RWPE1 (cell line): ENCODE measurements around the gene PSME3IP1.

ENCODE experiments used
- CTCF ChIA-PET: fragments of 350-600 bp; sonication (Branson Sonifier 250); formaldehyde crosslinking; extraction: SDS; loops from one replicate; lab custom pipeline; 2021; lab: Yijun Ruan, JAX
- POLR2A ChIA-PET: fragments of 400-600 bp; formaldehyde crosslinking; extraction: SDS; loops from one replicate; lab custom pipeline; 2020; ENCODE audit warnings: antibody characterized with exemption; ENCODE audit not compliant: low non-redundant PET; lab: Yijun Ruan, JAX
- DNase-seq: peaks from one replicate; pipeline ENCODE4 v3.0.0; 2012; ENCODE audit warnings: low spot score
- H3K27ac ChIP-seq: fragments of 450-650 bp; 2 replicates; pipeline ENCODE4 v1.5.1; 2017
- TF ChIP-seq, protein P1 (sequence below): fragments of 450-650 bp; conservative IDR thresholded peaks from 2 replicates; pipeline ENCODE4 v1.5.1; 2017; ENCODE audit warnings: low read depth, mild to moderate bottlenecking

The PSME3IP1 gene

DNA sequence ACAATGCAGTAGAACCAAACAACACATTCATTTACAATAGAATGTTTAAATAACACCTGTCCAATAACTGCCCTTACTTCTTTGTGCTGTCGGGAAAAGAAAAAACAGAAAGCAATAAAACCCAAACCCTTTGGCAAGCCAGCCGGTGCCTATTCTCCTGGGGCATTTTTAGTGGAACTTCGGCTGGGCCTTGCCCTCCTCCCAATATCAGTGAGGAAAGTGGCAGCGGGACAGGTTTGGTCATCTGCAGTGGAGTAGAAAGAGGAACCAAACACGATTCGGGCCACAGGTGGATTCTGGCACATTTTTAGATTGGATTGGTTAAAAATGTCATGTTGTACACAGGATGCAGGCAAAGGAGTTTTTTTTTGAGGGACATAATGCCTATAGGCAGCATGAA is 32.0 kb downstream of the PSME3IP1 start:
- H3K27ac ChIP-seq: no peak overlapping the region
- CTCF ChIA-PET: no interaction called here
- TF ChIP-seq, protein P1, sequence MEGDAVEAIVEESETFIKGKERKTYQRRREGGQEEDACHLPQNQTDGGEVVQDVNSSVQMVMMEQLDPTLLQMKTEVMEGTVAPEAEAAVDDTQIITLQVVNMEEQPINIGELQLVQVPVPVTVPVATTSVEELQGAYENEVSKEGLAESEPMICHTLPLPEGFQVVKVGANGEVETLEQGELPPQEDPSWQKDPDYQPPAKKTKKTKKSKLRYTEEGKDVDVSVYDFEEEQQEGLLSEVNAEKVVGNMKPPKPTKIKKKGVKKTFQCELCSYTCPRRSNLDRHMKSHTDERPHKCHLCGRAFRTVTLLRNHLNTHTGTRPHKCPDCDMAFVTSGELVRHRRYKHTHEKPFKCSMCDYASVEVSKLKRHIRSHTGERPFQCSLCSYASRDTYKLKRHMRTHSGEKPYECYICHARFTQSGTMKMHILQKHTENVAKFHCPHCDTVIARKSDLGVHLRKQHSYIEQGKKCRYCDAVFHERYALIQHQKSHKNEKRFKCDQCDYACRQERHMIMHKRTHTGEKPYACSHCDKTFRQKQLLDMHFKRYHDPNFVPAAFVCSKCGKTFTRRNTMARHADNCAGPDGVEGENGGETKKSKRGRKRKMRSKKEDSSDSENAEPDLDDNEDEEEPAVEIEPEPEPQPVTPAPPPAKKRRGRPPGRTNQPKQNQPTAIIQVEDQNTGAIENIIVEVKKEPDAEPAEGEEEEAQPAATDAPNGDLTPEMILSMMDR: no peak
- POLR2A ChIA-PET: no interaction called here
- no peak for DNase-seq

DNA sequence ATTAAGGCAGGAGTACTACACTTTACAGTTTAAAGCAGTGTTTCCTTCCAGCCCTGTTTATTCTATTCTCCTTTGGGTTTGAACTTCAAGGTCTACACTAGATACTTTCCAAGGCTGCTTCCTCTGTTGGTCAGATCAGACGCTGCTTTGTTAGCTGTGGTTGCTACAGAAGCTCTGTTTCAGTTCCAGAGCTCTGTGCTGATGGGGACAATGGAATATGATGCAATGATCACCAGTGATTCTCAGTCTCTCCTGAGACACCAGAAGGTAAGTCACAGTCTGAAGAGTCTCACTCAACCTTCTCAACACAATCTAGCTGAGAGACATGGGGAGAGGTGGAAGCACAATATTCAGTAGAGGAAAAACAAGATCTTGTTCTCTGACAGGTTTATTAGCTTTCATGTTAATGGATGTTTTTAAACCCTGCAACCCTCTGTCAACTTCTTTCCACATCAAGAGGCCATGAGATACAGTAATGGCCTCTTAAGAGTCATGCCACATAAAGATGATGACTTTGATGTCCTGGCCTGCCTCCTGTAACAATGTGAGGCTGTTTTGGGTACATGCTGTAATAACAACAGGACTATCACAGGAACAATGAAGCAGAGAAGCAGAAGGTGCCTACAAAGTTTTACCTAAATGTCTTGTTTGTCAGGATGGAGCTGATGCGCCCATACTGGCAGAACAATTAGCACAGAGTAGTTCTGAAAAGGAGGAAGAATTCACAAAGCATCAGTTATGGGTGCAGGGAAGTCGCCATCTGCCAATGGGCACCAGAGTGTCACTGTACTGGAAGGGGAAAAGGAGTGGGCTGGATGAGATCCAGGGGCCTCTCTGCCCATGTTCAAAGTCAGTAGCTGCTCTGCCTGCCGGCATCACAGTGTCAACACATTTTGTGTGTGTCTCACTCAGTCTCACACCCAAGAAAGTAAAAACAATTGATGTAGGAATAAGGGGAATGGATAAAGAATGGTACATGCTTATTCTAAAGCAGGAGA is 33.4 kb downstream of the PSME3IP1 start:
- TF ChIP-seq, protein P1: no peak
- no peak for DNase-seq
- CTCF ChIA-PET: interaction anchor here (0.6 to 0.7 kb wide), 2 partner anchors 344 to 836 kb away, joined by 3 read pairs; no protein-coding TSS in a partner anchor
- POLR2A ChIA-PET: no interaction called here
- no peak overlapping the region for H3K27ac ChIP-seq

DNA sequence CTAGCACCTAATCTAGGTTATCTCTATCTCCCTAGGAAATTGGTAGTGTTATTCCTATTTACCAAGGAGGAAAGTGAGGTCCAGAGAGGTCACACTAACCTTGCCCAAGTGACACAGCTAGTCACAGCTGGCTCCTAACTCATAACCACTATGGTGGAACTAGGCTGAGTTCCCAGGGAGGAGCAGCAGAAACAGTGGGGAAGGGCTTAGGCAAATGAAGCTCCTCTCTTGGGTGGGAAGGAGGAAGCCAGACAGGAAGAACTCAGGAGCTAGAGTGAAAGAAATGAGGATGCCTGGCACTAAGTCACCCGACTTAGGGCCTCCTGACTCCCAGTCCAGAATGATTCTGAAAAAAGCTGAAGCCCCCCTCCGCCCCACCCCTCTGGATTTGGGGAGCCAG is 34.5 kb downstream of the PSME3IP1 start:
- ChIA-PET CTCF (interaction anchor here (0.7 kb wide), 1 partner anchor 151 kb away, joined by 4 read pairs; no protein-coding TSS in a partner anchor), POLR2A (no interaction called here)
- DNase-seq: no peak
- TF ChIP-seq, protein P1: no peak
- no peak overlapping the region for H3K27ac ChIP-seq

DNA sequence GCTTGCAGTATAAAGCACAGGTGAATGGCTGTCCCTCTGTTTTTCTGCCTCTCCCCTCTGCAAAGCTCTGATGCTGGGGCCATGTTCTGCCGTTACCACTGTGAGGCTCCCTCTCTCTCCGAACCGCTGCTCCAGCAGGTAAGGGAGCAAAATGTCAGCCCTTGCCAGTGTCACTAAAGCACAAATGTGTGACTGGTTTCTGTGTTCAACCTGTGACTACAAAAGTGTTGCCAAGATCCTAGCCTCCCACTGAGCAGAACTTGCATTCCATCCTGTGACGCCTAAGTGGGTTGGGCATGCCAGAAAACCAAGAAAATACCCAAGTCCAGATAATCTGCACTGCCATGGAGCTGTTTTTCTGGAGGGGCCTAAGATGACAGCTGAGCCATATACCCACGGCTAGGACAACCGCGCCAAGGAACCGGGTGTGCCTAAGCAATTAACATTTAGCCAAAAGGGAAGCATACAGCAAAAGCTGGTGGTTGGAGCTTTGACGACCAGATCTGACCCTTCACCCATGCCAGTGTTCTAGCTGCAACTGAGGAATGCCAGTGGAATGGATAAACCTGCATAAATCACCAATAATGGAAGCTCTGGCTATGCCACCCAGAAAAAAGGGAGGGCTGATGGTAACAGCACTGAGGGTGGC is 35.0 kb downstream of the PSME3IP1 start:
- POLR2A ChIA-PET: no interaction called here
- no peak for DNase-seq
- TF ChIP-seq, protein P1: no peak
- peak overlapping the region; percentile 23; the same call in 1 of the 2 replicates for H3K27ac ChIP-seq
- CTCF ChIA-PET: interaction anchor here (0.7 kb wide), 1 partner anchor 151 kb away, joined by 4 read pairs; no protein-coding TSS in a partner anchor

DNA sequence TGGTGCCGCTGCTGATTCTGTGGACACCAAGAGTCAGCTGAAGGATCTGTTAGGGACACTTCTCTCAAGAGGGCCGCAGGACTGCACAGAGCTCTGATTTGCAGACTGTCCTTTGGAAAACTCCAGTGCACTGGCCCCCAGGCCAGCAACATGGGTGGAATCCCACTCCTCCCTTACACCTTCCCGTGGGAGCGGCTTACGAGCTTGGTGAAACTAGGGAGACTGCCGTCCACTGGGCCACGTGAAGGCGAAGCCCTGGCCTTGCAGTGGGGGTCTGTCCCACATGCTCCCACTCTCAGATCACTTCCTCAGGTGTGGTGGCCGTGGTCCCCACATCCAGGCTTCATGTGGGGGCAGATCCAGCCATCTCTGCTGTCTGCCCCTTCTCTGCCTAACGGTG is 36.4 kb downstream of the PSME3IP1 start:
- no peak for DNase-seq
- ChIA-PET CTCF (interaction anchor here (0.6 to 1.0 kb wide), 4 partner anchors 24 to 320 kb away, joined by 3 to 4 read pairs (median 4); partner anchors contain the start of gene CPNE2), POLR2A (no interaction called here)
- peak overlapping the region; percentile 87 for H3K27ac ChIP-seq
- TF ChIP-seq, protein P1: no peak

DNA sequence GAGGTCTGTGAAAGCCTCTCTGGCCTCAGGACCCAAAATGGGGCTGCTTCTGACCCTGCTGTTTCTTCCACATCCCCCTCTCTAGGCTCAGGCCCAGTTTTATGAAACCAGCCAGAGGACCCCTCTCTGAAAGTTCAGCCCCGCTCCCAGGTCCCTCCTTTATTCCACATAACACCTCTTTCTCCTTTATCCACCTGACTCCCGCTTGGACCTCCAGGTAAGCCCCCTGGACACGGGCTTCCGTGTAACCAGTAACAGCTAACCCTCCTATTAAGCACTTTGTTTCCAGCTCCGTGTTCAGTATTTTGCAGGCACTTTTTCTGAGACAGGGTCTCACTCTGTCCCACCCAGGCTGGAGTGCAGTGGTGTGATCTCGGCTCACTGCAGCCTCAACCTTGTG is 37.4 kb downstream of the PSME3IP1 start:
- peak overlapping the region; percentile 87 for H3K27ac ChIP-seq
- CTCF ChIA-PET: interaction anchor here (0.7 to 1.0 kb wide), 2 partner anchors 21 to 37 kb away, joined by 3 to 4 read pairs; no protein-coding TSS in a partner anchor
- POLR2A ChIA-PET: no interaction called here
- no peak for DNase-seq
- TF ChIP-seq, protein P1: no peak
